ENCODE results near the gene SECISBP2. TPM values are rescaled to one million over a fixed set of nuclear protein-coding genes. Genes with fewer than 3 reads are reported as not detected.
"Not testable (repeated sequence)": the region's sequence is repeated elsewhere in the genome, so short reads cannot be mapped to it uniquely, and the experiment has no call there.

SECISBP2 gene
- total and polyA plus RNA-seq, 3 experiments from 2014 or later: 22.4 to 37.0 (median 36.7) TPM

DNA sequence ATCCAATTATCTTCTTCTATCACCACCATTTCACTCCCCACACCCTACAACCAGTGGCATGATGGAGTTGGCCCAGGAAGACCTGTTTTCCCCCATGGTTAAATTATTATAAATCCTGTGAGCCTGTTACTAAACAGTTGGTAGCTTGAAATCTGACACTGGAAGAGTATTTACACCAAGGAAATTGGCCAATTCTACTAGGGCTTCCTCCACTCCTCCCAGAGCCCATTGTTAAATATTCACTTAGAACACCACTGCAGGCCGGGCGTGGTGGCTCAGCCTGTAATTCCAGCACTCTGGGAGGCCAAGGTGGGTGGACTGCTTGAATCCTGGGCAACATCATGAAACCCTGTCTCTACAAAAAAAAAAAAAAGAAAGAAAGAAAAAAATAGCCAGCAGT, 39.7 kb upstream of the SECISBP2 start:
- no peaks in the 10 kb centered on the region for H3K36me3 ChIP-seq (ENCODE audit: insufficient read depth, low read length)
- no peak for DNase-seq
- ChIA-PET CTCF (interaction anchor here (0.8 to 1.5 kb wide), 3 partner anchors 12 to 431 kb away, joined by 3 to 4 read pairs (median 3); no protein-coding TSS in a partner anchor), POLR2A (no interaction called here)
- H3K27me3 Mint-ChIP-seq: peaks cover 3 to 8% of the 10 kb centered on the region in 2 donors
- H3K4me1 Mint-ChIP-seq: peaks cover 18 to 30% (median 24%) of the 10 kb centered on the region in 3 donors
- H3K9me3 Mint-ChIP-seq: peaks cover 5 to 24% (median 18%) of the 10 kb centered on the region in 5 donors
- H3K4me1 ChIP-seq (ENCODE audit: insufficient read depth, low read length): peaks cover 13% of the 10 kb centered on the region
- H3K36me3 Mint-ChIP-seq: peaks cover 1 to 20% (median 2%) of the 10 kb centered on the region in 3 donors
- H3K4me3 ChIP-seq (ENCODE audit: low read length): no peak overlapping the region
- H3K27ac ChIP-seq (ENCODE audit: low read depth, low read length): no peak overlapping the region
- no peaks in the 10 kb centered on the region for H3K27me3 ChIP-seq (ENCODE audit: insufficient read depth, low read length, poor library complexity, severe bottlenecking)
- no peak overlapping the region for H3K27ac Mint-ChIP-seq
- H3K4me3 Mint-ChIP-seq: no peak overlapping the region
- H3K9me3 ChIP-seq (ENCODE audit: low read length): peaks cover 11% of the 10 kb centered on the region

DNA sequence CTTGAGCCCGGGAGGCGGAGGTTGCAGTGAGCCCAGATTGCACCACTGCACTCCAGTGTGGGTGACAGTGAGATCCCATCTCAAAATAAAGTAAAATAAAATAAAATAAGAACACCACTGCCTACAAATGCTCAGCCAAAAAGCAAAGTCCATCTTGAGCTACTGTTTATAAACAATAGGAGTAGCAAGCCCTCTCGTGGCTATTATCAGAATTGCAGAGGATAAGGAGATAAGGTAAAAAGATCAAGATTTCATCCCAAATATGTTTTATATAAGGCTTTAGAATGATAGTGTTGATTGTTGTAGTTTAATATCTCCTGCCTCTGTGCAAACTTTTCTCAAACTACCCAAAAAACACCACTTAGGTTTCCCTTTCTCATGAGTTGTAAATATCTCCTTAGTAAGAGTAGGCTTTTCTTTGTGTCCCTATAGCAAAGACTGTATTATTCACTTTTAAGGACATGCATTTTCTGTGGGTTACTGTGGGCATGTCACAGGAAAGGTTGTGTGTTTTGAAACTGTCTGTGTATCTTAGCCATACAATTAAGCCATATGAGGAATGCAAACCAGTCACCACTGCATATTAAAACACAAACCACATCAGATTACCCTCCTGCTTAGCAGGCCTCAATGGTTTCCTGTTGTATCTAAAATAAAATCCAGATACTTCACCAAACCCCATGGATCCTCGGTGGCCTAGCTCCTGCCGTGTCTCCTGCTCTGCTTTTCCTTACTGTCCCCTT, 39.1 kb upstream of the SECISBP2 start:
- H3K4me1 ChIP-seq (ENCODE audit: insufficient read depth, low read length): peaks cover 13% of the 10 kb centered on the region
- H3K27me3 ChIP-seq (ENCODE audit: insufficient read depth, low read length, poor library complexity, severe bottlenecking): no peaks in the 10 kb centered on the region
- Mint-ChIP-seq H3K27me3 (peaks cover 3 to 8% of the 10 kb centered on the region in 2 donors), H3K4me3 (no peak overlapping the region), H3K4me1 (peaks cover 18 to 30% (median 24%) of the 10 kb centered on the region in 3 donors), H3K9me3 (peaks cover 0 to 18% (median 11%) of the 10 kb centered on the region in 5 donors), H3K27ac (peak overlapping the region in 2 of 8 donors; percentile 35 to 50), H3K36me3 (peaks cover 0 to 14% (median 2%) of the 10 kb centered on the region in 3 donors)
- peaks cover 7% of the 10 kb centered on the region for H3K9me3 ChIP-seq (ENCODE audit: low read length)
- CTCF ChIA-PET: interaction anchor here (0.8 to 1.5 kb wide), 3 partner anchors 13 to 432 kb away, joined by 3 to 4 read pairs (median 3); no protein-coding TSS in a partner anchor
- peak in 1 of 5 donors; percentile 5 for DNase-seq
- H3K27ac ChIP-seq (ENCODE audit: low read depth, low read length): no peak overlapping the region
- no peaks in the 10 kb centered on the region for H3K36me3 ChIP-seq (ENCODE audit: insufficient read depth, low read length)
- H3K4me3 ChIP-seq (ENCODE audit: low read length): no peak overlapping the region
- POLR2A ChIA-PET: no interaction called here

DNA sequence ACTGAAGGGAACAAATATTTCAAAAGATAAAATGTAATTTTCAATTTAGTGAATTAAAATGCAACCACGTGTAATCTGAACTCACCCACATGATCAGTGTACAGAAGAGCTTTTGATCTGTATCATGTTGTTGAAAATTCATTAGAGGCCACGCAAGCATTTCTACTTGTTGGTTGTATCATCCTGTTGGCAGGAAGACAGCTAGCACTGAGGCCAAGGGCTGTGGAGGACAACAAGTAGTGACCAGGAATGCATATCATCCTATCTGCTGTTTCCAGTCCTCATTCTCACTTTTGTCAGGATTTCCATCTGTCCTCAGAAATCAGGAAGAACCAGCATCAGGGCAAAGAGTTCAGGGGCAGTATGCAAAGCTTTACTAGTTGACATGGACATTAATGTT, 37.2 kb upstream of the SECISBP2 start:
- no peaks in the 10 kb centered on the region for H3K9me3 ChIP-seq (ENCODE audit: low read length)
- POLR2A ChIA-PET: no interaction called here
- no peaks in the 10 kb centered on the region for H3K36me3 ChIP-seq (ENCODE audit: insufficient read depth, low read length)
- peaks cover 18 to 30% (median 24%) of the 10 kb centered on the region in 3 donors for H3K4me1 Mint-ChIP-seq
- H3K9me3 Mint-ChIP-seq: peaks cover 0 to 5% (median 4%) of the 10 kb centered on the region in 5 donors
- no peak for DNase-seq
- H3K4me1 ChIP-seq (ENCODE audit: insufficient read depth, low read length): peaks cover 13% of the 10 kb centered on the region
- H3K36me3 Mint-ChIP-seq: peaks cover 0 to 3% (median 2%) of the 10 kb centered on the region in 3 donors
- no peak overlapping the region for H3K27ac ChIP-seq (ENCODE audit: low read depth, low read length)
- H3K4me3 ChIP-seq (ENCODE audit: low read length): no peak overlapping the region
- H3K27me3 ChIP-seq (ENCODE audit: insufficient read depth, low read length, poor library complexity, severe bottlenecking): no peaks in the 10 kb centered on the region
- CTCF ChIA-PET: no interaction called here
- H3K27ac Mint-ChIP-seq: no peak overlapping the region
- peaks cover 1 to 3% of the 10 kb centered on the region in 2 donors for H3K27me3 Mint-ChIP-seq
- H3K4me3 Mint-ChIP-seq: no peak overlapping the region

DNA sequence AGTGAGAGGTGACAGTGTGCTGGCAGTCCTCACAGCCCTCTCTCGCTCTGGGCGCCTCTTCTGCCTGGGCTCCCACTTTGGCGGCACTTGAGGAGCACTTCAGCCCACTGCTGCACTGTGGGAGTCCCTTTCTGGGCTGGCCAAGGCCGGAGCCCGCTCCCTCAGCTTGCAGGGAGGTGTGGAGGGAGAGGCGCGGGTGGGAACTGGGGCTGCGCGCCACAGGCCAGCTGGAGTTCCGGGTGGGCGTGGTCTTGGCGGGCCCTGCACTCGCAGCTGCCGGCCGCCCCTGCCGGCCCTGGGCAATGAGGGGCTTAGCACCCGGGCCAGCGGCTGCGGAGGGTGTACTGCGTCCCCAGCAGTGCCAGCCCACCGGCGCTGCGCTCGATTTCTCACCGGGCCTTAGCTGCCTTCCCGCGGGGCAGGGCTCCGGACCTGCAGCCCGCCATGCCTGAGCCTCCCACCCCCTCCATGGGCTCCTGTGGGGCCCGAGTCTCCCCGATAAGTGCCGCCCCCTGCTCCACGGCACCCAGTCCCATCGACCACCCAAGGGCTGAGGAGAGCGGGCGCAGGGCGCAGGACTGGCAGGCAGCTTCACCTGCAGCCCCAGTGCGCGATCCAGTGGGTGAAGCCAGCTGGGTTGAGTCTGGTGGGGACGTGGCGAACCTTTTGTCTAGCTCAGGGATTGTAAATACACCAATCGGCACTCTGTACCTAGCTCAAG, 35.9 kb upstream of the SECISBP2 start:
- H3K27me3 Mint-ChIP-seq; H3K9me3 ChIP-seq (ENCODE audit: low read length); CTCF ChIA-PET; H3K4me1 ChIP-seq (ENCODE audit: insufficient read depth, low read length); H3K4me3 ChIP-seq (ENCODE audit: low read length); H3K36me3 ChIP-seq (ENCODE audit: insufficient read depth, low read length); H3K27me3 ChIP-seq (ENCODE audit: insufficient read depth, low read length, poor library complexity, severe bottlenecking); POLR2A ChIA-PET; H3K27ac ChIP-seq (ENCODE audit: low read depth, low read length); H3K27ac Mint-ChIP-seq; H3K9me3 Mint-ChIP-seq; H3K36me3 Mint-ChIP-seq: not testable (repeated sequence)
- peak overlapping the region in 3 of 7 donors; percentile 44 to 52 (median 50) for H3K4me3 Mint-ChIP-seq
- peak in 1 of 5 donors; percentile 16 for DNase-seq
- H3K4me1 Mint-ChIP-seq: peaks cover 12 to 20% (median 16%) of the 10 kb centered on the region in 3 donors

DNA sequence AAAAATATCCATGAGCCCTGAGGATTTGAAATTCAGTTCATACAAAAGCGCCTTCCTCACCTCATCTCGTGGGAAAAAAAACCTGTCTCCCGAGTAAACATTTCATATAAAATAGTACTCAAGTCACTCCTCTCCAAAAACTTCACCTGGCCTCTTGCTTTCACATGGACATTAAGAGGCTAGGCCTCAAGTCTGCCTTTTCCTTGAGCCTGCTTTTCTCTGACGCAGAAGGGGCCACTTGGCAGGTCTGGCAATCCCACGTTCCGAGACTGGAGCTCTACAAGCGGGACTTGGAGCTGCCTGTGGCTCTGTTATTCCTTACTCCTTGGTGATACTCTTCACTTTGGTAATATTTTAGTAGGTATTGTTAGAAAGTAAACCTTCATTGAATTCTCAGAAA, 34.2 kb upstream of the SECISBP2 start:
- Mint-ChIP-seq H3K4me1 (peaks cover 9 to 10% (median 10%) of the 10 kb centered on the region in 3 donors), H3K4me3 (no peak overlapping the region), H3K27me3 (no peaks in the 10 kb centered on the region), H3K9me3 (no peaks in the 10 kb centered on the region), H3K36me3 (peaks cover 1 to 5% (median 4%) of the 10 kb centered on the region in 3 donors), H3K27ac (no peak overlapping the region)
- no peaks in the 10 kb centered on the region for H3K36me3 ChIP-seq (ENCODE audit: insufficient read depth, low read length)
- no peak overlapping the region for H3K27ac ChIP-seq (ENCODE audit: low read depth, low read length)
- ChIA-PET POLR2A (no interaction called here), CTCF (no interaction called here)
- H3K9me3 ChIP-seq (ENCODE audit: low read length): no peaks in the 10 kb centered on the region
- peaks cover 4% of the 10 kb centered on the region for H3K4me1 ChIP-seq (ENCODE audit: insufficient read depth, low read length)
- H3K4me3 ChIP-seq (ENCODE audit: low read length): no peak overlapping the region
- DNase-seq: no peak
- no peaks in the 10 kb centered on the region for H3K27me3 ChIP-seq (ENCODE audit: insufficient read depth, low read length, poor library complexity, severe bottlenecking)

DNA sequence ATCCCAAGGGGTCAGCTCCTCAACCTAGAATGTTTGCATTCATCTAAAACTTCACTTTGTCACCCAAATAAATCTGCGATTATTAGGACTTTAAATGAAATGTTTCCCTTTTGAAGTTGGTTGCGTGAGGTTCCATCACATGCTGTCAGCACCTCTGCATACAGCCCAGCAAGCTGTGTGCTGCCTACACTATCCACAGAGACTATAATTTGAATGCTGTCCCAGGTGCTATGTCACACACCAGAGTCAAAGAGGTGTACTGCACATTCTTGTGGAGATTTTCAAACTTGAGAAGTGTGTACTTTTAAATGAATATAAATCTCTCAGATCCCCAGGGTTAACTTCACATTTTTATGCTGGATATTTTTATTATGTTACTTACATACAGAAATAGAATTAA, 26.6 kb upstream of the SECISBP2 start:
- POLR2A ChIA-PET: no interaction called here
- H3K36me3 Mint-ChIP-seq: peaks cover 1 to 4% (median 3%) of the 10 kb centered on the region in 3 donors
- no peak overlapping the region for H3K4me3 Mint-ChIP-seq
- Histone ChIP-seq H3K27ac (ENCODE audit: low read depth, low read length) (no peak overlapping the region), H3K9me3 (ENCODE audit: low read length) (no peaks in the 10 kb centered on the region), H3K4me3 (ENCODE audit: low read length) (no peak overlapping the region), H3K27me3 (ENCODE audit: insufficient read depth, low read length, poor library complexity, severe bottlenecking) (no peaks in the 10 kb centered on the region), H3K4me1 (ENCODE audit: insufficient read depth, low read length) (no peaks in the 10 kb centered on the region), H3K36me3 (ENCODE audit: insufficient read depth, low read length) (no peaks in the 10 kb centered on the region)
- peaks cover 5 to 8% (median 6%) of the 10 kb centered on the region in 5 donors for H3K9me3 Mint-ChIP-seq
- H3K4me1 Mint-ChIP-seq: no peaks in the 10 kb centered on the region
- H3K27ac Mint-ChIP-seq: no peak overlapping the region
- H3K27me3 Mint-ChIP-seq: peaks cover 2 to 14% of the 10 kb centered on the region in 2 donors
- DNase-seq: no peak
- CTCF ChIA-PET: no interaction called here

DNA sequence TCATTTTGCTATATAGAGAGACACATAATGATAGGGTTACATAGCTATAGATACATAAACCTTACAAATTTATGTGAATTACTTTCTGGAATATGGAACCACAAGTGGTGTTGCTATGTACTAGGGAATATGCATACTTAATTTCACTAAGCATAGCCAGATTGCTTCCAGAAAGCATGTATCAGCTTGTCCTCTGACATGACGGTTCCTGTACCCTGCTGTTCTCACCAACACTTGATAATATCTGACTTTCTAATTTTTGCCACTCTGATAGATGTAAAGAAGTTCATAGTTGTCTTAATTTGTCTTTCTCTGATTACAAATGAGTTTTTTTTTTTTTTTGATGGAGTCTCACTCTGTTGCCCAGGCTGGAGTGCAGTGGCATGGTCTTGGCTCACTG, 25.3 kb upstream of the SECISBP2 start:
- H3K36me3 Mint-ChIP-seq: no peaks in the 10 kb centered on the region
- ChIA-PET POLR2A (no interaction called here), CTCF (no interaction called here)
- Histone ChIP-seq H3K27ac (ENCODE audit: low read depth, low read length) (no peak overlapping the region), H3K27me3 (ENCODE audit: insufficient read depth, low read length, poor library complexity, severe bottlenecking) (no peaks in the 10 kb centered on the region), H3K4me3 (ENCODE audit: low read length) (no peak overlapping the region), H3K9me3 (ENCODE audit: low read length) (no peaks in the 10 kb centered on the region), H3K4me1 (ENCODE audit: insufficient read depth, low read length) (no peaks in the 10 kb centered on the region), H3K36me3 (ENCODE audit: insufficient read depth, low read length) (no peaks in the 10 kb centered on the region)
- DNase-seq: no peak
- no peaks in the 10 kb centered on the region for H3K4me1 Mint-ChIP-seq
- H3K27ac Mint-ChIP-seq: no peak overlapping the region
- no peak overlapping the region for H3K4me3 Mint-ChIP-seq
- H3K9me3 Mint-ChIP-seq: peaks cover 5 to 8% (median 6%) of the 10 kb centered on the region in 5 donors
- H3K27me3 Mint-ChIP-seq: peaks cover 2 to 16% of the 10 kb centered on the region in 2 donors

DNA sequence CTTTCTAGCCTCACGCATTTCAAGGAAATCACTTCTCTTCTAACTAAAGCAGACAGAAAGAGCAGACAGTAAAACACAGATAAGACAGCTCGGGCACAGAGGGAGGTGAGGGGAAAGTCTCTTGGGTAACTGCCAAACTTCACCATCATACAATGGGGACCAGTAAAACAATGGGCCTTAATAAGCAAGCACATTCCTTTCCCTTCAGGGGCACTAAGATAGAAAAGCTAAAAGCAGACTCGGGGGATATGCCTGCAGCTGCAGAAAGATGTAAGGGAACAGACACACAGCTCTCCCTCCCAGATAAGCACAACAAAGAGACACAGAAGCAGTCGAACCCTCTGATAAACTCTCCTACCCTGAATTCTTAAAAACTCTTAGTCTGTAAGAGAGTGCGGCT, 22.9 kb upstream of the SECISBP2 start:
- POLR2A ChIA-PET: no interaction called here
- H3K27me3 ChIP-seq (ENCODE audit: insufficient read depth, low read length, poor library complexity, severe bottlenecking): no peaks in the 10 kb centered on the region
- H3K27me3 Mint-ChIP-seq: peaks cover 2 to 16% of the 10 kb centered on the region in 2 donors
- no peak for DNase-seq
- CTCF ChIA-PET: no interaction called here
- H3K4me3 ChIP-seq (ENCODE audit: low read length): no peak overlapping the region
- H3K4me1 Mint-ChIP-seq: no peaks in the 10 kb centered on the region
- no peaks in the 10 kb centered on the region for H3K36me3 Mint-ChIP-seq
- no peaks in the 10 kb centered on the region for H3K36me3 ChIP-seq (ENCODE audit: insufficient read depth, low read length)
- H3K4me3 Mint-ChIP-seq: no peak overlapping the region
- no peaks in the 10 kb centered on the region for H3K4me1 ChIP-seq (ENCODE audit: insufficient read depth, low read length)
- no peak overlapping the region for H3K27ac ChIP-seq (ENCODE audit: low read depth, low read length)
- H3K9me3 Mint-ChIP-seq: peaks cover 5 to 8% (median 6%) of the 10 kb centered on the region in 5 donors
- no peak overlapping the region for H3K27ac Mint-ChIP-seq
- no peaks in the 10 kb centered on the region for H3K9me3 ChIP-seq (ENCODE audit: low read length)
